SK-N-MC (cell line): Measurements from ENCODE around the gene ASIC4.

Source experiments
- EZH2 ChIP-seq: fragments of 200-600 bp; sonication (generic); IDR thresholded peaks from one replicate; pipeline ENCODE4 v1.6.1; 2017; ENCODE audit warnings: antibody characterized with exemption
- FOXP2 ChIP-seq: optimal IDR thresholded peaks from 2 replicates; pipeline ENCODE3; 2011; ENCODE audit warnings: mild to moderate bottlenecking, moderate library complexity; ENCODE audit not compliant: insufficient read depth; ENCODE audit errors: extremely low read length, control extremely low read depth
- POLR2AphosphoS5 ChIP-seq: IDR thresholded peaks from 2 replicates; pipeline ENCODE4 v1.6.1; 2012; ENCODE audit warnings: mild to moderate bottlenecking, low read depth, low read length, borderline replicate concordance

GRCh38 chr2:219553168-219553417 is 38.8 kb downstream of the ASIC4 start:
- TF ChIP-seq POLR2AphosphoS5 = no peak
- TF ChIP-seq FOXP2 = no peak
- TF ChIP-seq EZH2 = no peak
